Measurements from ENCODE around the gene EML3. TPM values are rescaled to one million over a fixed set of nuclear protein-coding genes. Genes with fewer than 3 reads are reported as not detected.
"Not testable (repeated sequence)": the region's sequence is repeated elsewhere in the genome, so short reads cannot be mapped to it uniquely, and the experiment has no call there.

EML3 gene
- total and polyA plus RNA-seq, 2 donors, result 12.9 to 47.7 TPM

DNA sequence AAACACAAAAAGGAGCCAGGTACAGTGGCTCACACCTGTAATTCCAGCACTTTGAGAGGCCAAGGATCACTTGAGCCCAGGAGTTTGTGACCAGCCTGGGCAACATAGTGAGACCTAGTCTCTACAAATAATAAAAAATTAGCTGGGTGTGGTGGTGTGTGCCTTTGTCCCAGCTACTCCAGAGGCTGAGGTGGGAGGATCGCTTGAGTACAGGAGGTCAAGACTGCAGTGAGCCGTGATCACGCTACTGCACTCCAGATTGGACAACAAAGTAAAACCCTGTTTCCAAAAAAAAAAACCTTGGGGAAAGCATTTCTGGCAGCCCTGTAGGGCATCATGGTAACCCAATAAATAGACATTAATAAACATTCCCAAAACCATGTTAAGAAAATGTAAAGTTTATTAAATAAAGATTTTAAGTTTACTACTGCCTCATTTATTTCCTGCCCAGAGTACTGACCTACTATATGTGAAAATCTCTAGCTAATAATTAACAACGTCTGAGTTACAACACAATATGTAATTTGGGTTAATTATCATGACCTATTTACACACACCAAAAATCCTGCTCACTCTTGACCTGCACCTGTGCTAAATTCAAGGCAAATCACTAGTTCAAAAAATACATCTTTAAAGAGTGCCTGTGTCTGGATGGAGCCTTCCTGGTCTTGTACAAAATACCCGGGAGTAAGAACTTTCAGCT lies 47.3 kb downstream of the EML3 start:
- Histone ChIP-seq H3K4me3 (ENCODE audit: low read depth, low read length) (no peak overlapping the region), H3K4me1 (ENCODE audit: insufficient read depth) (no peaks in the 10 kb centered on the region), H3K36me3 (ENCODE audit: insufficient read depth) (peaks cover 9% of the 10 kb centered on the region), H3K27ac (ENCODE audit: low read depth) (no peak overlapping the region)
- no peak for DNase-seq (ENCODE audit: extremely low spot score)
- 69% methylated on average over 5 of the region's 5 CpGs for WGBS

DNA sequence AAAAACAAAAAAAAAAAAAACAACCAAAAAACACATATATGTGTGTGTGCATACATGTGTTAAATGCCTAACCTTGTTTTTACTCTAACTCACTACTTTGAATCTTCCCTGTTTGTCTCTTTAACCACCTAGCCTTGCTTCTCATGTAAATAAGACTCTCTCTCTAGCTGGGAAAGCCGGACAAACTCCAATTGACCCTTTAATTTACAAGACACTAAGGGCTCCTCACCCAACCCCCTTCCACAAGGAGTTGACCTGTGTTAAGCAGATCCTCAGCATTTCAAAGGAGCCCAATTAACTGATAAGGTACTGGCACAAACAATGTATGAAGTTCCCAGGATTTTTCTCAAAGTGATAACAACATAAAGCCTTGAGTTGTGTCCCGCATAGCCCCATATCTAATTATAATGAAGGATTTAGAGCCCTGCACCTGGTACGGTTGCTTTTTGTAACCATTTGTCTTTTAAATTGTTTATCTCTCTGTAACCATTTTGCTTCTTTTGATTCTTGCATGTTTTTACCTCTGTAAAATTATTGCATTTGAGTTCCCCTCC lies 50.8 kb downstream of the EML3 start:
- H3K36me3 ChIP-seq (ENCODE audit: insufficient read depth); H3K27ac ChIP-seq (ENCODE audit: low read depth); DNase-seq (ENCODE audit: extremely low spot score); H3K4me1 ChIP-seq (ENCODE audit: insufficient read depth); H3K4me3 ChIP-seq (ENCODE audit: low read depth, low read length): not testable (repeated sequence)
- WGBS, result 61% methylated on average over 3 of the region's 3 CpGs

DNA sequence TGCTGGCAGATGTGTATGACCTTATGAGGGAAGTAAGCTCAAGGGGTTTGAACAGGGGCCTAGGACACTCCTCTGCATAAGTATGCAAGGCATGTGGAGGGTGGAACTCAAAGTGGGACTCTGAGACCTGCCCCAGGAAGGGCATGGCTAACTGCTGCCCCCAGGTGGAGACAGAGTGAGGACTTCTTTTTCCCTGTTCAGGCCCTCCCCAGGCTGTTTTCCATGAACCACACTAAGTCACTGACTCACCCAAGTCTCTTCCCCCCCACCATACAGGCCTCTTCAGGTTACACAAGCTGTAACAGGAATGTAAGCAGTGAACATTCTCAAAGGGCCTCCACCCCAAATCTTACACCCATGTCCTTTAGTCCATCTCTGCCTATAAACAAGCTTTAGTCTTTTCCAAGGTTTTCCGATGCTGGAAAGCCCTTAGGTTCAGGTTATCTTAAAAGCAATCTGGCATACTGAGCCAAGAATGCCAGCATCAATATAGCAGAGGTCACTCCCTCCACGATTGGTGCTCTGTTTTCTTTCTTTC lies 51.9 kb downstream of the EML3 start:
- peak overlapping the region; percentile 81 for H3K27ac ChIP-seq (ENCODE audit: low read depth)
- no peaks in the 10 kb centered on the region for H3K36me3 ChIP-seq (ENCODE audit: insufficient read depth)
- 13% methylated on average over 2 of the region's 2 CpGs for WGBS
- no peak overlapping the region for H3K4me3 ChIP-seq (ENCODE audit: low read depth, low read length)
- H3K4me1 ChIP-seq (ENCODE audit: insufficient read depth), result no peaks in the 10 kb centered on the region
- no peak for DNase-seq (ENCODE audit: extremely low spot score)

DNA sequence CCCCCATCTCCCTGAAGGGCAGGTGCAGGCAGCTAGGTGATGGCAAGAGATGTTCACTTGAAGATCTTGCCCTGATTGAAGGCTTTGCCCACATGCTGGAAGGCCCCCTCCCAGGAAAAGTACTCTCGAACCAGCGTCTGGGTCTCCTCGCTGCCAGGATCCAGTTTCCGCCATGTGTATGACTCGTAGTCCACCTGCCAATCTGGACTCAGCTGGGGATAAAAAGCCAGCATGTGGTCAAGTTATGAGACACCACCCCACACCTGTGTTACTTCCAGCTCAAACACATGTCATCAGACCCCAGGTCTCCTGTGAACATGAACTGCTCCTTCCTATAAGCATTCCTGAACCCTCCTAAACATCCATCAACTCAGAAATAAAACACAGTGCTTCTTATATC lies 52.9 kb downstream of the EML3 start:
- not testable (repeated sequence) for DNase-seq (ENCODE audit: extremely low spot score); H3K36me3 ChIP-seq (ENCODE audit: insufficient read depth); H3K4me1 ChIP-seq (ENCODE audit: insufficient read depth); H3K4me3 ChIP-seq (ENCODE audit: low read depth, low read length); H3K27ac ChIP-seq (ENCODE audit: low read depth)
- WGBS, result 80% methylated on average over 5 of the region's 5 CpGs

DNA sequence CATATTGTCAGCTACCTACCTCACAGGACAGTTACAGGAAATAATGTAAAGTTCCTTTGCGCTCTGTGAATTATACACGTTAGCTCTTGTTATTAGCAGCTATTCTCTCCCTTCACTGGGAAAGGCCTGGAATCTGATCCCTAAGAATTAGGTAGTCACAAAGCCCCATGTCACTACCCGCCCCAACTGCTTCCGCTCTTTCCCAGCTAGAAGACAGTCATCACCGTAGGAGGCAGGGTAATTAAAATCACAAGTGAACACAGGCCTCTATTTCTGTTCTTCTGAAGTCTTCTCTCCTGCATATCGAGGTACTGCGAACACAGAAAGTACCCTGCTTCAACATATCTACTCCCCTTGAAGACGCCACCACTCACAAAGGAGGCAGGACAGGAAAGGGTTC lies 53.4 kb downstream of the EML3 start:
- Histone ChIP-seq H3K36me3 (ENCODE audit: insufficient read depth) (no peaks in the 10 kb centered on the region), H3K4me3 (ENCODE audit: low read depth, low read length) (no peak overlapping the region), H3K27ac (ENCODE audit: low read depth) (no peak overlapping the region), H3K4me1 (ENCODE audit: insufficient read depth) (no peaks in the 10 kb centered on the region)
- no peak for DNase-seq (ENCODE audit: extremely low spot score)
- 82% methylated on average over 8 of the region's 8 CpGs for WGBS

DNA sequence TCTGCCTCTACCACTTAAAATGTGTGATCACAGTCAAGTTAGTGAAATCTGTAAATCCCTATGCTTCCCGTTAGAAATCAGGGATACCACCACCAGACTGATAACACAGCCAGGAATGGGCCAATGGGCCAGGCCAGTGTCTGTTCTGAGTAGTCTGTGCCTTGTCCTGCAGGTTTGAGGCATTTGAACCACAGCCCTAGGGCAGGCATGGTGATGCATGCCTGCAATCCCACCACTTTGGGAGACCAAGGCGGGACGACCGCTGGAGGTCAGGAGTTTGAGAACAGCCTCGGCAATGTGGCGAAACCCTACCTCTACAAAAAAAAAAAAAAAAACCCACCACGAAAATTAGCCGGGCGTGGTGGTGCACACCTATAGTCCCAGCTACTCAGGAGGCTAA lies 53.9 kb downstream of the EML3 start:
- Histone ChIP-seq H3K27ac (ENCODE audit: low read depth) (no peak overlapping the region), H3K4me3 (ENCODE audit: low read depth, low read length) (no peak overlapping the region), H3K36me3 (ENCODE audit: insufficient read depth) (no peaks in the 10 kb centered on the region), H3K4me1 (ENCODE audit: insufficient read depth) (no peaks in the 10 kb centered on the region)
- no peak for DNase-seq (ENCODE audit: extremely low spot score)
- WGBS, result 87% methylated on average over 9 of the region's 9 CpGs

DNA sequence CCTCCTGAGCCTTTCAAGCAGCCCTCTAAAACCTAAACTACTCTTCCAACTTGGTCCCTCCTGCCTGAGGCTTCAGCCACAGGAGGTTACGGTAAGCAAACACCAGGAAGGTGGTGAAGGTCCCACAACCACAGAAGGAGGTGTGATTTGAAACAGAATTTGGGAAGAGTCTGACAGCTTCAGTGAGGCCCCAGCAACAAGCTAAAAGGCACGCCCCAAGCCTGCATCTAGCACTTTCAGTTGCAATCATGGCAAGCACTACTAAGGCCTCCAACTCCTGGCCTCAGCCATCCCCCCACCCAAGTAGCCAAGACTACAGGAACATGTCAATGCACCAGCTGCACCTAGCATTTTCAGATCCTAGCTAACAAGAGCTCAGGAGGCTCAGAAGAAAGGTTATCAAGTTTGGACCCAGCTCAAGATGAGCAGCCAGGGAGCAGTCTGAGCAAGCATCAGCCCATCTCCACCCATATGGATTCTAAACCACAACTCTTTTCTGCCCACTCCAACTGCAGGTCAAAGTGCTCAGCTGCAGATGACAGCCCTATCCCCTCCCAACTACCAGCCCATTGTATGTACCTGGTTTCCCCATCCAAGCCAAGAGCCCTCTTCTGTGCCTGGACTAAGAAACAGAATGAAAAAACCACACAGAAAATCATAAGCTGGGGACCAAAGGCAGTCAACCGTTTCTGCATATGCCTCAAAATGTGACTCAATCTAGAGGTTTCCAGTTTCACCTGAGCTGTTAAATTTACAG lies 55.5 kb downstream of the EML3 start:
- DNase-seq (ENCODE audit: extremely low spot score), result no peak
- Histone ChIP-seq H3K27ac (ENCODE audit: low read depth) (peak overlapping the region; percentile 68), H3K4me3 (ENCODE audit: low read depth, low read length) (no peak overlapping the region), H3K36me3 (ENCODE audit: insufficient read depth) (no peaks in the 10 kb centered on the region), H3K4me1 (ENCODE audit: insufficient read depth) (no peaks in the 10 kb centered on the region)
- 39% methylated on average over 3 of the region's 3 CpGs for WGBS

DNA sequence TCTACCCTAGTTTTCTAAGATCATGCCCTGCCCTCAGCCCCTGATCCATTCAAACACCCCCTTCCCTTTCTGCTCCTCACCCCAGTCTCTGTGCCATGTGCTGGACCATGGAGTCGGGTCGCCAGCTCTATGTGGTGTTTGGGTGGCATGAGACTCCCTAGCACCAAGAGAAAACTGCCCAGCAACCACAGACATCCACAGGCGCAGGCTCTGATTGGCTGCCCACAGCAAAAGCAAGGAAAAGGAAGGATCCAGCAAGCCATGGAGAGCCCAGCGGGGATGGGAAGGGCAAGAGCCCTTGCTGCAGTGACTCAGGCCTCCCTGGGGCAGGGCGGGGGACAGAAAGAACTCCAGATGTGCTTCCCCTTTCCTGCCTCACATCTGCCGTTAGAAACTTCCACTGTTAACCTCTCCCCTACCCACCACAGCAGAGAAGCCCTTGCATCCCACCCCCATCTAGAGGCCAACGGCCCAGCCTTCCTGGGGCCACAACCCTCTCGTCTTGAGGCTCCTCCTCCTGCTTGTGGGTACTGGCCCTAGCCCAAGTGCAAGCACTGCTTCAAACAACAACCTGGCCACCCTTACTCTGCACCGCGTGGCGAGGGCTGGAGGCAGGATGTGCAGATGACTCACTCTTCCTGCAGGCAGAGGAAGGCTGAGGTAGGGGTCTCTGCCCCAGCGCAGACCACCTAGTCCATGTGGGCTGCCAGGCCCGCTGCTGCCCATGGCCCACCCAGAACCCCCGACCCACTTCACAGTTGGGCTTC lies 56.3 kb downstream of the EML3 start:
- Histone ChIP-seq H3K36me3 (ENCODE audit: insufficient read depth) (no peaks in the 10 kb centered on the region), H3K4me1 (ENCODE audit: insufficient read depth) (no peaks in the 10 kb centered on the region), H3K27ac (ENCODE audit: low read depth) (peak overlapping the region; percentile 68), H3K4me3 (ENCODE audit: low read depth, low read length) (no peak overlapping the region)
- DNase-seq (ENCODE audit: extremely low spot score), result no peak
- 8% methylated on average over 14 of the region's 14 CpGs for WGBS

DNA sequence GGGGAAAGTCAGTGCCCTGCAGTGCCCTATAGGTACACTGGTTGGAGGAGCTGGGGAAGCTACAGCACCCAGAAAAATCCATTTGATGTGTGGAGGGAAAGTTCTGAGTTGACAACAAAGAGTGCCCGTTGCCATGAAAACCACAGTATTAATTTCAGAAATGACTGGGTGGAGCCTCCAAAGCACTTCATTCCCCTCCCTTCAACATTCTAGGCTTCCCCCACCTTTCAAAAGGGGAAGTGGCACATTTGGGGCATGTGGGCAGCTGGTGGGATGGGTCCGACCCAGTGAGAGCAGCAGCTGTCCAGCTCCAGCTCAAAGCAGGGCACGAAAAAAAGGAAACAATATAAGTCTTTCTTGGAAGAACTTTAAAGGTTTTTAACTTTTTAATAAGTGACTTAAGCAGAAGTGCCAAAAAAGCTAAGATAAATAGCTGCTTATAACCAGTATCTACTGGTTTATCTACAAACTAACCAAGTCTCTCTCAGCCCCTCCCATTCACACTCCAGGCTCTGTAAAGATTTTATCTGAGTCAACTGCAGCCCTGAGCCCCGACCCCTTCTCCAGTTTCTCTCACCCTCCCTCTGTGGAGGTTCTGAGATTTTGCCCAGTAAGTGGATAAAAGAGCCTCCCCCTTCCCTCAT lies 57.0 kb downstream of the EML3 start:
- no peak for DNase-seq (ENCODE audit: extremely low spot score)
- 18% methylated on average over 4 of the region's 4 CpGs for WGBS
- Histone ChIP-seq H3K4me3 (ENCODE audit: low read depth, low read length) (no peak overlapping the region), H3K27ac (ENCODE audit: low read depth) (peak overlapping the region; percentile 68), H3K4me1 (ENCODE audit: insufficient read depth) (no peaks in the 10 kb centered on the region), H3K36me3 (ENCODE audit: insufficient read depth) (no peaks in the 10 kb centered on the region)

DNA sequence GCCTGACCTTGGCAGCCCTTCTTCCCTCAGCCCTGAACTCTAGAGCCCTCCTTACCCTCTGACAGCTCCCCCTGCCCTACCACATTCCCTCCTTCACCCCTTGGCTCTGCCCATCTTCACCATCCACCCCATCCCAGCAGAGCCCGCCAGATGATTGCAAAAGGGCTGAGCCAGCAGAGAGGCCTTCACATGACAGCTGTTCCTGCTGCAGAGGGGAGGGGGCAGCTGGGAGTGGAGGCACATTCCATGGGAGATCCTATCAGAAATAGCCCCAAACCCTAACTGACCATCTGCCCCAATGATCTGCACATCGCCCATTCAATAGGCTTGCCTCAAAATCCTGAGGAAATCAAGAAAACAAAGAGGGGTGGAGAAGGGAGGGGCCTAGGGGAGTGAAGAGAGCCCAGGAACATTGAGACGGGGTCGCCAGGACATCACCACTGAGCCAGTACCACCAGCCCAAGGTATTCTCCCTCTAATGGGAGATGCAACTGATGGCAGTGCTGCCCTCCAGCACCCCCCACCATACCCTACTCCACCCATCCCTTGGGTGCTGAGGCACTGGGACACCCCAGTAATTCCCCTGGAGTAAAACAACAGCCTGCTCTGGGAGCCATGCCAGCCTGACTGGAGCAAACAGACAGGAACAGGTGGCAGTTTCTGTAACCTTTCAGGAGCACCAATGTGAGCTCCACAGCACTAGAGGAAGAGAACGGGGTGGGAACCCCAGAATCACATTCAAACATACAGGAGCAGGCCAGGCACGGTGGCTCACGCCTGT lies 58.0 kb downstream of the EML3 start:
- DNase-seq (ENCODE audit: extremely low spot score), result no peak
- WGBS, result 73% methylated on average over 7 of the region's 7 CpGs
- Histone ChIP-seq H3K27ac (ENCODE audit: low read depth) (peak overlapping the region; percentile 92), H3K4me3 (ENCODE audit: low read depth, low read length) (no peak overlapping the region), H3K4me1 (ENCODE audit: insufficient read depth) (no peaks in the 10 kb centered on the region), H3K36me3 (ENCODE audit: insufficient read depth) (no peaks in the 10 kb centered on the region)

DNA sequence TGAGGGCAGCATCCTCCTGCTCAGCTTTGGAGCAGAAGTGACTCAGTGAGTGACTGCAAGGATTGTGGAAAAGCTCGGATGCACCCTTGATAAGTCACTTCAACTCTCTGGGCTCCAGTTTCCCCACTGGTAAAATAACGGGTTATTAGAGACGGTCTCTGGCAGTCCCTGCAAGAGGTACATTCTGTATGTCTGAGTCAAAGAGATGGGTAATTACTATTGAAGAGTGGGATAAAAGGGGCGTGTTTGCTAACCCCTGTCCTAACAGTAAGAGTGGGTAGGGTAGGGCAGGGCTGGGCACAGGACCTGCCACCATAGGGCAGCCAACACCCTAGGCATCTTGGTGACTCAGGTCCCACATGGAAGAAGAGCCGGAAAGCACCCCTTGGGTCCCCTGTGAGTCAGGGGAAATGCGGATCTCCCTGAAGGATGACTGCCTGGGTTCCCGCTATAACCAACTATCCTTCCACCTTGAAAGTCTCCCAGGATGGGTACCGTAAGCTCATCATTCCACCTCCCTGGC lies 58.7 kb downstream of the EML3 start:
- peak overlapping the region; percentile 92 for H3K27ac ChIP-seq (ENCODE audit: low read depth)
- no peaks in the 10 kb centered on the region for H3K4me1 ChIP-seq (ENCODE audit: insufficient read depth)
- no peak for DNase-seq (ENCODE audit: extremely low spot score)
- no peaks in the 10 kb centered on the region for H3K36me3 ChIP-seq (ENCODE audit: insufficient read depth)
- WGBS, result 64% methylated on average over 8 of the region's 8 CpGs
- no peak overlapping the region for H3K4me3 ChIP-seq (ENCODE audit: low read depth, low read length)

DNA sequence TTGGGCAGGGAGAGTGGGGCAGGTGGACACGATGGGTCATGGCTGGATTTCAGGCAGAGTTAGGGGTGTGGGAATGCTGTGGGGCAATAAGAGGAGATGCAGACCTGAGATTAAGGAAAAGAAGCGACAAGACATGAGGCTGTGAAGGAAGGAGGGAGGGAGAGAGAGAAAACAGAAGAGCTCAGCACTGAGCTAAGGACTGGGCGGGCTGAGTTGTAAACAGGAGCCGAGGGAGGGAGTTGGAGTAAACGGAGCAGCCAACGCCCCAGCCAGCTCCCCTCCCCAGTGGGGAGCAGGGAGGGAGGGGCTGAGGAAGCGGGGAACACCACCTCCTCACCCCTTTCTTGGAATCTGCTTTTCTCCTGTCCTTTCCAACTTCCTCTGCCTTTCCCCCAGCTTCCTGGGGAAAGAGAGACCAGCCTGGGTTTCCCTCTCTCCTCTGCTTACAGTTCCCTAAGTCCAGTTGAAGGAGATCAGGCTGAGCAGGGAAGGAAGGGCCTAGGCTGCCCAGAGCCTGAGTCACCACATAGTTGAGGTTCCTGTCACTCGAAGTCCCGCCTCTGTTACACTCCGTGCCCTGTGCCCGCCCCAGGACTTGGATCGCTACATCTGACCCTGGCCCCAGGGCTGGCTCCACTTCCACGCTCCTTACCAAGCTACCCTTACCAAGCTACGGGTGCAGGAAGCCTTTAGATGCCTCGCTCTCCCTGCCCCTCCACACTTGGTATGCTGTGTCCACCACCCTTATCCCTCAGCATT lies 59.3 kb downstream of the EML3 start:
- Histone ChIP-seq H3K27ac (ENCODE audit: low read depth) (peak overlapping the region; percentile 92), H3K36me3 (ENCODE audit: insufficient read depth) (no peaks in the 10 kb centered on the region), H3K4me3 (ENCODE audit: low read depth, low read length) (no peak overlapping the region), H3K4me1 (ENCODE audit: insufficient read depth) (no peaks in the 10 kb centered on the region)
- no peak for DNase-seq (ENCODE audit: extremely low spot score)
- WGBS, result 3% methylated on average over 15 of the region's 15 CpGs

All from urinary bladder (tissue), 4 donors.